Keratinocyte (primary cell): ENCODE measurements around the gene DCHS2.

Experiments
- CTCF ChIP-seq, 3 experiments: IDR thresholded peaks in 1 of 3; conservative IDR thresholded peaks in 1 of 3; optimal IDR thresholded peaks in 1 of 3; 2 replicates in 2 of 3; 3 replicates in 1 of 3; pipeline versions ENCODE3 to v1.5.1; 2011; ENCODE audit warnings: low read length in 3 of 3, mild to moderate bottlenecking in 3 of 3, moderate library complexity in 2 of 3, control low read depth in 1 of 3, inconsistent platforms in 1 of 3; ENCODE audit not compliant: insufficient read depth in 2 of 3; ENCODE audit errors: extremely low read depth in 1 of 3
- EZH2 ChIP-seq: IDR thresholded peaks from one replicate; pipeline ENCODE4 v1.6.1; 2012; ENCODE audit warnings: inconsistent platforms, mild to moderate bottlenecking, low read length, moderate library complexity

GRCh38 chr4:154312246-154312645 is 179.4 kb downstream of the DCHS2 start:
- no peak for TF ChIP-seq CTCF (optimal IDR thresholded peaks at IDR 0.05 in 1 of 3, IDR thresholded peaks at IDR 0.05 in 1 of 3, conservative IDR thresholded peaks at IDR 0.05 in 1 of 3; ENCODE audit: extremely low read depth in 1 of 3, insufficient read depth in 2 of 3, low read length in 3 of 3)
- no peak for TF ChIP-seq EZH2
